NCI-H446 treated with DMSO at 0.1 percent for 48 hours (cell line): Measurements from ENCODE around the gene DYNC1I1.

Experiments
- DNase-seq: peaks from one replicate; lab custom pipeline; 2025; lab: John Stamatoyannopoulos, UW

Gene DYNC1I1

GRCh38 chr7:96026010-96026409 lies 253.7 kb downstream of the DYNC1I1 start:
- DNase-seq, result no peak

GRCh38 chr7:96026611-96027010 lies 254.3 kb downstream of the DYNC1I1 start:
- no peak for DNase-seq

GRCh38 chr7:96028729-96029128 lies 256.4 kb downstream of the DYNC1I1 start:
- no peak for DNase-seq

GRCh38 chr7:96033009-96033598 lies 260.8 kb downstream of the DYNC1I1 start:
- DNase-seq, result peak; percentile 30

- DNase-seq, result peak; percentile 77
Measured at GRCh38 chr7:96034940-96035727, 262.8 kb downstream of the DYNC1I1 start.

GRCh38 chr7:96040250-96040772 lies 268.0 kb downstream of the DYNC1I1 start:
- DNase-seq, result no peak

GRCh38 chr7:96041171-96041570 lies 268.8 kb downstream of the DYNC1I1 start:
- no peak for DNase-seq

GRCh38 chr7:96045181-96045580 lies 272.8 kb downstream of the DYNC1I1 start:
- DNase-seq, result no peak

GRCh38 chr7:96045919-96046318 lies 273.6 kb downstream of the DYNC1I1 start:
- no peak for DNase-seq

GRCh38 chr7:96052289-96052688 lies 279.9 kb downstream of the DYNC1I1 start:
- no peak for DNase-seq

GRCh38 chr7:96052860-96053470 lies 280.6 kb downstream of the DYNC1I1 start:
- DNase-seq, result no peak

GRCh38 chr7:96055717-96056116 lies 283.4 kb downstream of the DYNC1I1 start:
- DNase-seq, result no peak

GRCh38 chr7:96059075-96059474 lies 286.7 kb downstream of the DYNC1I1 start:
- DNase-seq, result no peak

- DNase-seq, result no peak
Measured at GRCh38 chr7:96061009-96061408, 288.7 kb downstream of the DYNC1I1 start.

- peak; percentile 77 for DNase-seq
Measured at GRCh38 chr7:96061844-96062243, 289.5 kb downstream of the DYNC1I1 start.

- DNase-seq, result no peak
Measured at GRCh38 chr7:96067321-96067720, 295.0 kb downstream of the DYNC1I1 start.

GRCh38 chr7:96069401-96069800 lies 297.0 kb downstream of the DYNC1I1 start:
- no peak for DNase-seq

GRCh38 chr7:96074871-96075270 lies 302.5 kb downstream of the DYNC1I1 start:
- no peak for DNase-seq

- peak; percentile 46 for DNase-seq
Measured at GRCh38 chr7:96075510-96076349, 303.4 kb downstream of the DYNC1I1 start.

- DNase-seq, result no peak
Measured at GRCh38 chr7:96076350-96076707, 304.0 kb downstream of the DYNC1I1 start.

- DNase-seq, result no peak
Measured at GRCh38 chr7:96080027-96080426, 307.7 kb downstream of the DYNC1I1 start.

GRCh38 chr7:96084881-96085553 lies 312.7 kb downstream of the DYNC1I1 start:
- no peak for DNase-seq
